ENCODE data around the gene DNAJB7.

GRCh38 chr22:40829131-40829530 is 32.8 kb downstream of the DNAJB7 start:
- TF ChIP-seq CTCF (IDR thresholded peaks at IDR 0.05; ENCODE audit: low read depth, low read length) (no peak), EZH2phosphoT487 (IDR thresholded peaks at IDR 0.05; ENCODE audit: low read depth) (no peak)

Measured in OCI-LY3 (cell line).